Activated T-helper 17 cell treated with anti-CD3 and anti-CD28 coated beads, Interleukin-2, amount 50 U/mL, for 72 hours (primary cell): ENCODE measurements around the gene SFN. TPM values are rescaled to one million over a fixed set of nuclear protein-coding genes. Genes with fewer than 3 reads are reported as not detected.

Source experiments
- ATAC-seq: fragments of 150-1000 bp; cut with Tn5 transposase; replicated peaks from 2 replicates; pipeline ENCODE4 v1.10.0; 2021; ENCODE audit warnings: mild to moderate bottlenecking, moderate library complexity
- H3K27ac Mint-ChIP-seq: one replicate; pipeline ENCODE4 v1.8.0; 2022; ENCODE audit warnings: mixed read lengths
- H3K27me3 Mint-ChIP-seq: one replicate; pipeline ENCODE4 v1.8.0; 2022; ENCODE audit warnings: mixed read lengths
- H3K36me3 Mint-ChIP-seq: one replicate; pipeline ENCODE4 v1.8.0; 2022; ENCODE audit warnings: low read depth, mild to moderate bottlenecking, mixed read lengths
- H3K4me1 Mint-ChIP-seq: one replicate; pipeline ENCODE4 v1.8.0; 2022; ENCODE audit warnings: mixed read lengths
- H3K4me3 Mint-ChIP-seq: one replicate; pipeline ENCODE4 v1.8.0; 2022; ENCODE audit warnings: mild to moderate bottlenecking, mixed read lengths
- H3K9me3 Mint-ChIP-seq: one replicate; pipeline ENCODE4 v1.8.0; 2022; ENCODE audit warnings: mixed read lengths
- total RNA-seq, 2 donors: library from RNA; stranded (reverse); gene quantifications; one replicate each; pipeline ENCODE4 v1.2.3, GENCODE V29; 2022

SFN gene
- 1 to 10 TPM; 4.3 to 4.7 TPM for total RNA-seq

DNA sequence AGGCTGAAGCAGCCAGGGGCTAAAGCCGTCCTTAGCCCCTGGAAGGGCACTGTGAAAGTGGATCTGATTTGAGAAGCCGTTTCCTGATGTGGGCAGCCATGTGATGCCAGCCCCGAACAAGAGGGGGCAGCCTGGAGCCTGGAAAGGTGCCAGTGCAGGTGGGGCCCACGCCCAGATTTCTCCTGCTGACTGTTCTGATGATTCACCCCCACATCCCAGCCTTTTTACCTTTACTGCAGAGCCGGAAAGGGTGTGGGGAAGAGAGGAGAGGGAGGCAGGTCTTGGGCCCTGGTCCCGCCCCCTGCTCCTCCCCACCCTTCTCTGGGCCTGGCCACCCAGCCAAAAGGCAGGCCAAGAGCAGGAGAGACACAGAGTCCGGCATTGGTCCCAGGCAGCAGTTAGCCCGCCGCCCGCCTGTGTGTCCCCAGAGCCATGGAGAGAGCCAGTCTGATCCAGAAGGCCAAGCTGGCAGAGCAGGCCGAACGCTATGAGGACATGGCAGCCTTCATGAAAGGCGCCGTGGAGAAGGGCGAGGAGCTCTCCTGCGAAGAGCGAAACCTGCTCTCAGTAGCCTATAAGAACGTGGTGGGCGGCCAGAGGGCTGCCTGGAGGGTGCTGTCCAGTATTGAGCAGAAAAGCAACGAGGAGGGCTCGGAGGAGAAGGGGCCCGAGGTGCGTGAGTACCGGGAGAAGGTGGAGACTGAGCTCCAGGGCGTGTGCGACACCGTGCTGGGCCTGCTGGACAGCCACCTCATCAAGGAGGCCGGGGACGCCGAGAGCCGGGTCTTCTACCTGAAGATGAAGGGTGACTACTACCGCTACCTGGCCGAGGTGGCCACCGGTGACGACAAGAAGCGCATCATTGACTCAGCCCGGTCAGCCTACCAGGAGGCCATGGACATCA is at the start of gene SFN:
Gene SFN, plus strand, starts transcription at position 369 of the 904 bp plus-strand sequence. Its CDS starts 64 bp downstream, at position 433.
- Mint-ChIP-seq H3K4me3 (peak within 1 kb of the TSS; percentile 87), H3K36me3 (no peaks in the 10 kb centered on the region), H3K27ac (peak within 1 kb of the TSS; percentile 85), H3K27me3 (no peaks in the 10 kb centered on the region), H3K9me3 (no peaks in the 10 kb centered on the region), H3K4me1 (peaks cover 23% of the 10 kb centered on the region)
- ATAC-seq, result no peak

DNA sequence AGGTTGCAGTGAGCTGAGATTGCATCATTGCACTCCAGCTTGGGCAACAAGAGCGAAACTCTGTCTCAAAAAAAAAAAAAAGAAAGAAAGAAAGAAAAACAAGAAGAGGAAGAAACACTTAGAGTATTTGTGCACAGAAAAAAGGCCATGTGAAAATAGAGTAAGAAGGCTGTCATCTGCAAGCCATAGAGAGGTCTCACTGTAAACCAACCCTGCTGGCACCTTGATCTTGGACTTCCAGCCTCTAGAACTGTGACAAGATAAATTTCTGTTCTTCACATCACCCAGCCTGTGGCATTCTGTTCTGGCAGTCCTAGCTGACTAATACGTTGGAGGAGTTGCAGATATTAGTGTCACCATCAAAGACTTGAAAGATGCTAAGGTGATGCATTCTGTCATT is 48.6 kb upstream of the SFN start:
- H3K4me3 Mint-ChIP-seq, result no peak overlapping the region
- no peaks in the 10 kb centered on the region for H3K36me3 Mint-ChIP-seq
- no peak for ATAC-seq
- no peak overlapping the region for H3K27ac Mint-ChIP-seq
- H3K27me3 Mint-ChIP-seq, result no peaks in the 10 kb centered on the region
- H3K9me3 Mint-ChIP-seq, result no peaks in the 10 kb centered on the region
- peaks cover 18% of the 10 kb centered on the region for H3K4me1 Mint-ChIP-seq

DNA sequence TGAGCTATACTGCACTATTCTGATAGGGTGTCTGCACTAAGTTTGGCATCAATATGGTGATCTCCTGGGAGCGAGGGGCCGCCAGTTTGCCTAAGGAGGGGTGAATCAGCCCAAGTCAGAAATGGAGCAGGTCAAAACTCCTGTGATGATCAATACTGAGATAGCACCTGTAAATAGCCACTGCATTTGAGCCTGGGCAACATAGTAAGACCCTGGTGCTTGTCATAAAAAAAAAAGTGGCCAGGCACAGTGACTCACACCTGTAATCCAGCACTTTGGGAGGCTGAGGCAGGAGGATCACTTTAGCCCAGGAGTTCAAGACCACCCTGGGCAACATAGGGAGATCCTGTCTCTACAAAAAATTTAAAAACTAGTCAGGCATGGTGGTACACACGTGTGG is 48.1 kb upstream of the SFN start:
- H3K4me1 Mint-ChIP-seq, result peaks cover 18% of the 10 kb centered on the region
- H3K27ac Mint-ChIP-seq, result no peak overlapping the region

DNA sequence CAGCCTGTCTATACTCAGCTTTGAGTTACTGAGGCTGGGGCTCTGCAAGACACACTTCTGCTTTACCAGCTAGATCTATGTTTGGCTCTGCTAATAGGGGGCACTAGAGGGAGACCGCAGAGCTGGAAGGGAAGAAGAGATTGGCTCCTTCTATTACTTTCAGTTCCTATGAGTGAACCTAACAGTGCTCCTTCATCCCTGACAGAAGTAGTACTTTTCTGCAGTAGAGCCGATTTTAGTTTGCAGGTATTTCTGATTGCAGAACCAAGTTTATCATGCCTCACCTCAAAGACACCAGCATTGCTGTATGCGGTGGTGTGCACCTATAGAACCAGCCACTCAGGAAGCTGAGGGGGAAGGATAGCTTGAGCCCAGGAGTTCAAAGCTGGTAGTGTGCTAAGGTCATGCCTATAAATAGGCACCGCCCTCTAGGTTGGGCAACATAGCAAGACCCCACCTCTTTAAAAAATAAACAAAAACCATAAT is 42.1 kb upstream of the SFN start:
- Mint-ChIP-seq H3K27ac (peak overlapping the region; percentile 29), H3K4me1 (peaks cover 17% of the 10 kb centered on the region), H3K36me3 (no peaks in the 10 kb centered on the region), H3K4me3 (peak overlapping the region; percentile 41), H3K27me3 (no peaks in the 10 kb centered on the region), H3K9me3 (no peaks in the 10 kb centered on the region)
- peak; percentile 69 for ATAC-seq

More for the DNA sequence above, 48.1 kb upstream of the SFN start:
- no peak for ATAC-seq
- H3K27me3 Mint-ChIP-seq, result no peaks in the 10 kb centered on the region
- no peak overlapping the region for H3K4me3 Mint-ChIP-seq
- H3K9me3 Mint-ChIP-seq, result no peaks in the 10 kb centered on the region
- H3K36me3 Mint-ChIP-seq, result no peaks in the 10 kb centered on the region

DNA sequence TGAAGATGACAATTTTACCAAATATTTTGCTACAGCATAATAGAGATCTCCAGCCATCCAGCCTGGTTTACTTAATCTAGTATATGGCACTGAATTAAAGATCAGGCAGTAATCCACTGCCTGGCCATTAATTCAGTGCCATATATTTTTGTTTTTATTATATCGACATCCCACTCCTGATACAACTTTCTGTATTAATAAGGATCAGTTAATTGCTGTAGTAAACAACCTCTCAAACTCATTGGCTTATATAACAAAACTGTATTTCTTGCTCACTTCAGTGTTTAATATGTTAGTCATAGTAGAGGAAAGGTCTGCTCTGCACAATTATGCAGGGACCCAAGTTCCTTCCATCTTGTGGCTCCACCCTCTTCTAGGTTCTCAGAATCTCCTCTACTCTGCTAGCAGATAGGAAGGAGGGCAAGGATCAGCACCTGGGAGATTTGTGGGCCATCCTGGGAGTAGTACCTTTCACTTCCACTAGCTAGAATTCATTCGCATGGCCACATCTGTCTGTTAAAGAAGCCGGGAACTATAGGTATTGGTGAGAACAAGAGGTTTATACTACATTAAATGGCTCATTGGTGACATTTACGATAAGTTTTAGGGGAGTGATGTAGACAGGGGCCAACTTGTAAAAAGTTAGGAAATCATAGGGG is 40.1 kb upstream of the SFN start:
- Mint-ChIP-seq H3K9me3 (no peaks in the 10 kb centered on the region), H3K27ac (peak overlapping the region; percentile 20), H3K4me3 (no peak overlapping the region), H3K36me3 (peaks cover 16% of the 10 kb centered on the region), H3K4me1 (peaks cover 17% of the 10 kb centered on the region), H3K27me3 (no peaks in the 10 kb centered on the region)
- ATAC-seq, result no peak

DNA sequence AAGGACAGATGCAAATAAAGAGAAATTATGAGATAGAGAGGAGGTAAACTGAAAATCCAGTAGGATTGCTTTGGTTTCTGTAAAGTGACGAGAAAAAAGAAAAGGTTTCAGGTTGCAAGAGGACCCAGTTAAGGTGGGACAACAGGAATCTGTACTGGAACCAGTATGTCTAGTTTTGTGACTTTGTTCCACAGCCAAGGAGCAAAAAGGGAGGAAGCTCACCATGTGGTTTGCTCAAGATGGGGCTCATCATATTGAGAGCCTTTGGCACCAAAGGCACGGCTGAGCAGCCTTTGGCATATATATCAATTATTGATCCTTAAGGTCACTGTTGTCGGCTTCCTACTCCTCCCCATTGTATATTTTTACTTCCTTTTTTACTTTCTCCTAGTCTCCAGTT is 38.2 kb upstream of the SFN start:
- H3K36me3 Mint-ChIP-seq, result peaks cover 35% of the 10 kb centered on the region
- no peaks in the 10 kb centered on the region for H3K27me3 Mint-ChIP-seq
- ATAC-seq, result no peak
- peak overlapping the region; percentile 99 for H3K4me3 Mint-ChIP-seq
- no peaks in the 10 kb centered on the region for H3K9me3 Mint-ChIP-seq
- H3K27ac Mint-ChIP-seq, result peak overlapping the region; percentile 91
- peaks cover 28% of the 10 kb centered on the region for H3K4me1 Mint-ChIP-seq

DNA sequence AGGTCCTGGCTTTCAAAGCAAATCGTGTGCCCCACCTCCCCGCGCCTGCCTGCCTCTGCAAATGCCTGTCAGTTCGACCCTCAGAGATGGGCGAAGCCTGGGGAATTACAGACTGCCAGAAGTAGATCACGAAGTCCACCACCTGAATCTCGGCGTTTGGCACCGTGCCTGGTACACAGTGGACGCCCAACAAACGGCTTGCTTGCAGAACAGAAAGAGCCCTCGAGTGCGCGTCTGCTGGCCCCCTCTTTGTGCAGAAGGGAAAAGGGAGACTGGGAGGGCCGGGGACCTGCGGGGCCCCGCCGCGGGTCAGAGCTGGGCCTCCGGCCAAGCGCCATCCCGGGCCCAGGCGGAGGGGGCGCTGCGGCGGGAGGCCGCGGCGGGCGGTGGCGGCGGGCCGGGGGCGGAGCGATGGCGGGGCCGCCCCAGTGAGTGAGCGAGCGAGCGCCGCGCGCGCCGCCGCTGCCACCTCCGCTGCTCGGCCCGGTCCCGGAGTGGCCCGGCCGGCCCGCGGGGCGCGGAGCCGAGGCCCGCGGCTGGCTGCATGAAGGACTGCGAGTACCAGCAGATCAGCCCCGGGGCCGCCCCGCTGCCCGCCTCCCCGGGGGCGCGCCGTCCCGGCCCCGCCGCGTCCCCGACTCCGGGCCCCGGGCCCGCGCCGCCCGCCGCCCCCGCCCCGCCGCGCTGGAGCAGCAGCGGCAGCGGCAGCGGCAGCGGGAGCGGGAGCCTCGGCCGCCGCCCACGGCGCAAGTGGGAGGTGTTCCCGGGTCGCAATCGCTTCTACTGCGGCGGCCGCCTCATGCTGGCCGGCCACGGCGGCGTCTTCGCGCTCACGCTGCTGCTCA is 36.5 kb upstream of the SFN start, which contains the start of gene ZDHHC18:
Gene ZDHHC18, plus strand, starts transcription at position 428 of the 845 bp plus-strand sequence. Its CDS starts 117 bp downstream, at position 545.
- Mint-ChIP-seq H3K27me3 (no peaks in the 10 kb centered on the region), H3K27ac (peak within 1 kb of the TSS; percentile 99), H3K4me3 (peak within 1 kb of the TSS; percentile 99), H3K9me3 (no peaks in the 10 kb centered on the region), H3K36me3 (peaks cover 53% of the 10 kb centered on the region), H3K4me1 (peaks cover 34% of the 10 kb centered on the region)
- ATAC-seq, result peak; percentile 81

DNA sequence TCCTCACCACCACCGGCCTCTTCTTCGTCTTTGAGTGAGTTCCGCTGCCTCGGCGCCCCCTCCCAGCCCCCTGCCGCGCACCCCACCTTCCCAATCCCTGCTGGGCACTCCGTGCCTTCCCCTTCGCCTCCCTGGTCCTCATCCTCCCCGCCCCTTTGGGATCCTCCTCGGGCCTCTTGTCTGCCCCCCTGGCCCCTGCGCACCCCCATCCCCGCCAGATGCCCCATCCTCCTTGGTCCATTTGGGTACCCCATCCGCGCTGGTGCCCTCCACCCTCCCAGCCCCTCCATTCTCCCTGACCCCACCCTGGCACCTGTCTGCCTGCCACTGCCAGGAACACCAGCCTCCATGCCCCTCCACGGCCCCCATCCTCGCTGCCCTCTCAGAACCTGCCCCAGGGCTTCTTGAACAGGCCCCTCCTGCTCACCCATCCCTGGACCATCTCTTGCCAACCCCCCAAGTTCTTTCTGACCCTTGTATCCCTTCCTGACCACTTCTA is 35.8 kb upstream of the SFN start:
- Mint-ChIP-seq H3K27ac (peak overlapping the region; percentile 99), H3K4me3 (peak overlapping the region; percentile 99), H3K9me3 (no peaks in the 10 kb centered on the region), H3K4me1 (peaks cover 41% of the 10 kb centered on the region), H3K27me3 (no peaks in the 10 kb centered on the region), H3K36me3 (peaks cover 59% of the 10 kb centered on the region)
- no peak for ATAC-seq

DNA sequence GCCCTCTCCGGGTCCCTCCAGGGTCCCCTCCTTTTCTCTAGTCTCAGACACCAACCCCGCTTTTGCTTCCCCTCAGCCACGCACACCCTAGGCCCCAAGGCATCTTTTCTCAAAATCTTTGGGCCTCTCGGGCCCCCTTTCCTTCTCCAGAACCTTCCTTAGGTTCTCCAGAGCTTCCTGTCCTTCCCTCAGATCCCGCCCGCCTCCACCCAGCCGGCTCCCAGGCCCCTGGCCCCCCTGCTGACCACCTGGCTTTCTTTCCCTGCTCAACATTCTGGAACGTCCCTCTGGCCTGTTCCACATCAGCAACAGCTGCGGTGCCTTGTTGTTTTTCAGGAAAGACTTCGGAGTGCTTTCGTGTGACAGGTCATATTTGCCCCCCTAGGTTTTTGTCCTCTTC is 35.3 kb upstream of the SFN start:
- Mint-ChIP-seq H3K4me3 (peak overlapping the region; percentile 99), H3K9me3 (no peaks in the 10 kb centered on the region), H3K36me3 (peaks cover 64% of the 10 kb centered on the region), H3K27me3 (no peaks in the 10 kb centered on the region), H3K4me1 (peaks cover 46% of the 10 kb centered on the region), H3K27ac (peak overlapping the region; percentile 99)
- ATAC-seq, result no peak

DNA sequence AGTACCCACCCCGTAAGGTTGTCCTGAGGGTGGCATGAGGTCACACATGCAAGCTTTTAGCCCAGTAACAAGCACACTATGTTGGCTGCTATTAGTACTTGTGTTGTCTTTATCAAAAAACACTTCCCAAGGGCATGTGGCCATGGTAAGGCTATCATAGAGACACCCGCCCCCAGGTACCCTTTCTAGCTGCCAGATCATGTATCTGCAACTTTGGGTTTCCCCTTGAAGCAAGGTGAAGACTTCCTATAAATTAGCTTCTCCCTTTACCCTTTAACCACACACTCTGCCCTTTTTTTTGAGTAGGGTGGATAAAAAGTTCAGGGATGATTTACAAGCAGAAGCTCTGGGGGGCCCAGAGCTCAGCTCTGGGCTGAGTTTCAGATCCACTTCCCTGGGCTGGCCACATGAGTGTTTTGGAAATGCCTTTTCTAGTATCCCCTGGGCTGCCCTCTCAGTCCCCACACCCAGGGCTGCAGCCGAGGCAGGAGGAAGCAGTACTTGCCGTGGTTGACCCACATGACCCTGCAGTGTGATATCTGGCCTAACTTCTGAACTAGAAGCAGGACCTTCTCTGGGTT is 34.4 kb upstream of the SFN start:
- Mint-ChIP-seq H3K36me3 (peaks cover 73% of the 10 kb centered on the region), H3K4me3 (peak overlapping the region; percentile 99), H3K4me1 (peaks cover 50% of the 10 kb centered on the region), H3K27me3 (no peaks in the 10 kb centered on the region), H3K9me3 (no peaks in the 10 kb centered on the region), H3K27ac (peak overlapping the region; percentile 99)
- ATAC-seq, result peak; percentile 54

DNA sequence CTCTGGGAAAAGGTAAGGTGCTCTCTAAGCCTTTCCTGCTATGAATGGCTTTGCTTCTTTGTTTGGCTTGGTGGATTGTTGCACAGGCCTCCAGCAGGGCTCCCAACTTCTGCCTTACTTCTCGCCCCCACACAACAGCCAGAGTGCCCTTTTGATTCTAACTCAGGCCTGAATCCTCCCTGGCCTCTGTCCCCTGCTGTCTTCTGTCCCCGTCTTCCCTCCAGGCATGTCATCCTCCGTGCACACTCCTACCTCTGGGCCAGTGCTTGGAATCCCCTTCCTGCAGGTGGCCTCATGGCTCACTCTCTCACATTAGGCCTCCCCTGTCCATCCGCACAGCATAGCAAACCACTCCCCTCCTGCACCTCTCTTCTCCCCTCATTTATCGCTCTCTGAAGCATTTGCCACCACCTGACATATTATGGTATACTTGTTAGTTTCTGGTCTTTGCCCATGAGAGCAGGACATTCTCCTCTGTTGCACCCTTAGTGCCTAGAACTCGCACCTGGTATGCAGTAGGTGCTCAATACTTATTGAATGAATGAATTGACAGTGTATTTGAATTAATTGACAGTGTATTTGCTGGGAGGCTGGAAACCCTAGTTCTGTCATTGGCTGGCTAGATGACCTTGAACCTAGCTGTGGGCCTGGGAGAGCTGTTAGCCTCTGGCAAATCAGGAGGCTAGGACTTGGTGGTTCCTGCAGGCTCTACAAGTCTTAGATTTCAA is 33.6 kb upstream of the SFN start:
- H3K4me3 Mint-ChIP-seq, result peak overlapping the region; percentile 99
- H3K36me3 Mint-ChIP-seq, result peaks cover 81% of the 10 kb centered on the region
- H3K4me1 Mint-ChIP-seq, result peaks cover 58% of the 10 kb centered on the region
- no peak for ATAC-seq
- H3K27me3 Mint-ChIP-seq, result no peaks in the 10 kb centered on the region
- peak overlapping the region; percentile 99 for H3K27ac Mint-ChIP-seq
- H3K9me3 Mint-ChIP-seq, result no peaks in the 10 kb centered on the region

DNA sequence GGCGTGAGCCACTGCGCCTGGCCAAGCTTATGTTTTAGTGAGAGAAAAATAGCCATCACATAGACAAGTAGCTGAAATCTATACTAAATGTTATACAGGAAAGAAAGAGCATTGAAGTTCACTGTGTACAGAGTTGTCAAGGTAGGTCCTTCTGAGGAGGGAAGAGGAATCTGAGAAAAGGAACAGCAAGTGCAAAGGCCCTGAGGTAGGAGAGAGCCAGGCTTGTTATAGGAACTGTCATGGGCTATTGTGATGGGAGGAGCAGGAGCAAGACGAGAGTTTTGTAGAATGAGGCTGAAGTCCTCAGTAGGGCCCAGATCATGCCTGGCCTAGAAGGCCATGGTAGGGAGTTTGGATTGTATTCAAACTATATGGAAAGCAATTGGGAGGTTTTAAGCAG is 31.9 kb upstream of the SFN start:
- H3K36me3 Mint-ChIP-seq, result peaks cover 97% of the 10 kb centered on the region
- peak overlapping the region; percentile 99 for H3K27ac Mint-ChIP-seq
- H3K9me3 Mint-ChIP-seq, result no peaks in the 10 kb centered on the region
- peaks cover 59% of the 10 kb centered on the region for H3K4me1 Mint-ChIP-seq
- ATAC-seq, result no peak
- H3K27me3 Mint-ChIP-seq, result no peaks in the 10 kb centered on the region
- H3K4me3 Mint-ChIP-seq, result peak overlapping the region; percentile 99

DNA sequence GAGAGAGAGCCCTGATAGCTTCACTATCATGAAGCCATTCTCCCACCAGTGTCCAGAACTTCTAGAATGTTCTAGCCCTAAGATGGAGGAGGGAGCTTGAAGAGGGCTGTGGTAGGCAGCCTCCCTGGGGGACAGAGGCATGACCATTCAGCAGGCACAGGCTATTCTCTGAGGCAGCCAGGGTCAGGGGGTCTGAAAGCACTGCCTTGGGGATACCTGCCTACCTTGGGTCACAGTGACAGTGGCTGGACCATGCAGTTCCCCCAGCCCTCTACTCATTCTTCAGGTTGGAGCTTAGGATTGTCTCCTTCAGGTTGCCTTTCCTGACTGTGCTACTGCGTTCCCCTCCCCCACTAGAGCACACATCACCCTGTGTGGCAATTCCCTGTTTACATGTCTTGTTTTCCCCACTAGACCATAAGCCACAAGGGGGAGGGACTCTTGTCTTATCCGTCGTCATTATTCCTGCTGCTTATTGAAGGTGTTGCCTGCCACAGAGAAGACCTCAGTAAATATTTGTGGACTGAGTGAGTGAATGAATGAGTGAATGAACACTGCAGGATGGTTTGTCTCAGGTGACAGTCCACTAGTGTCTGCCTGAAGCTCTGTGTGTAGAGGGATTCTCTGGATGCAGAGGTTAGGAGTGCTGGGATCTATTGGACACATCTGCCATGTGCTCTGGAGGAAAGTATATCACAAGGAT is 31.3 kb upstream of the SFN start:
- H3K27me3 Mint-ChIP-seq, result no peaks in the 10 kb centered on the region
- H3K36me3 Mint-ChIP-seq, result peaks cover 99% of the 10 kb centered on the region
- ATAC-seq, result no peak
- H3K4me3 Mint-ChIP-seq, result peak overlapping the region; percentile 99
- peak overlapping the region; percentile 99 for H3K27ac Mint-ChIP-seq
- H3K9me3 Mint-ChIP-seq, result no peaks in the 10 kb centered on the region
- H3K4me1 Mint-ChIP-seq, result peaks cover 59% of the 10 kb centered on the region
